Panc1 (cell line): ENCODE data around the gene THUMPD2. TPM values are rescaled to one million over a fixed set of nuclear protein-coding genes. Genes with fewer than 3 reads are reported as not detected.
A peak's percentile ranks its signal among the peaks of the same experiment; 100 is the strongest.
"Not testable (repeated sequence)": the region's sequence is repeated elsewhere in the genome, so short reads cannot be mapped to it uniquely, and the experiment has no call there.

ENCODE experiments used
- ATAC-seq: fragments of 200-7000 bp; cut with Tn5 transposase; 2 replicates; pipeline ENCODE4 v1.9.1; 2020; ENCODE audit warnings: mild to moderate bottlenecking, moderate library complexity
- BruUV-seq: library from RNA; stranded (reverse); fragments of 400-500 nt; replicated peaks from 2 replicates; lab custom pipeline; 2021; lab: Mats Ljungman, UMichigan
- CTCF ChIA-PET: fragments of 300-600 bp; sonication (Branson Sonifier 250); formaldehyde crosslinking; loops from one replicate; lab custom pipeline; 2022; ENCODE audit warnings: antibody characterized with exemption; lab: Charles Lee
- POLR2A ChIA-PET: fragments of 300-600 bp; sonication (Branson Sonifier 250); formaldehyde crosslinking; loops from one replicate; lab custom pipeline; 2022; ENCODE audit warnings: antibody characterized with exemption; lab: Charles Lee
- DNase-seq: peaks from one replicate; pipeline ENCODE4 v3.0.0-alpha.2; 2010; ENCODE audit warnings: low read depth, low spot score
- H3K27ac ChIP-seq: 2 replicates; pipeline ENCODE4 v1.5.1; 2011; ENCODE audit warnings: mild to moderate bottlenecking, low read length, inconsistent platforms
- H3K27me3 ChIP-seq: fragments of 200-500 bp; sonication (Bioruptor generic); 2 replicates; pipeline ENCODE4 v1.6.0; 2014; ENCODE audit warnings: low read length, inconsistent platforms; ENCODE audit not compliant: control insufficient read depth, insufficient read depth
- H3K36me3 ChIP-seq: fragments of 200-500 bp; sonication (Bioruptor generic); 2 replicates; pipeline ENCODE4 v1.5.1; 2014; ENCODE audit warnings: inconsistent platforms, mild to moderate bottlenecking, low read length, moderate library complexity; ENCODE audit not compliant: control insufficient read depth, insufficient read depth
- H3K4me1 ChIP-seq: 2 replicates; pipeline ENCODE4 v1.5.1; 2011; ENCODE audit warnings: inconsistent platforms, mild to moderate bottlenecking, low read length, moderate library complexity; ENCODE audit not compliant: control insufficient read depth, insufficient read depth
- H3K4me3 ChIP-seq, 2 experiments: 2 replicates each; pipeline ENCODE4 v1.5.1; 2011 to 2012; ENCODE audit warnings: low read depth in 2 of 2, low read length in 2 of 2, mild to moderate bottlenecking in 2 of 2, inconsistent platforms in 1 of 2, moderate library complexity in 1 of 2
- H3K9me3 ChIP-seq: fragments of 200-500 bp; sonication (Bioruptor generic); 2 replicates; pipeline ENCODE4 v1.5.1; 2014; ENCODE audit warnings: low read depth, mild to moderate bottlenecking, inconsistent platforms, low read length, moderate library complexity; ENCODE audit not compliant: control insufficient read depth, insufficient read depth
- POLR2AphosphoS5 ChIP-seq: IDR thresholded peaks from 2 replicates; pipeline ENCODE4 v1.6.1; 2012; ENCODE audit warnings: mild to moderate bottlenecking, low read depth, low read length, moderate library complexity
- REST ChIP-seq, 2 experiments: IDR thresholded peaks; 2 replicates each; pipeline ENCODE4 v1.6.1; 2011 to 2012; ENCODE audit warnings: low read depth in 2 of 2, control low read depth in 1 of 2, low read length in 1 of 2, mild to moderate bottlenecking in 1 of 2, moderate library complexity in 1 of 2; ENCODE audit not compliant: insufficient read depth in 1 of 2
- SIN3A ChIP-seq: IDR thresholded peaks from 2 replicates; pipeline ENCODE4 v1.6.1; 2012; ENCODE audit warnings: low read depth, mild to moderate bottlenecking, low read length, moderate library complexity, borderline replicate concordance; ENCODE audit not compliant: insufficient read depth
- TCF7L2 ChIP-seq: IDR thresholded peaks from 2 replicates; pipeline ENCODE4 v1.6.1; 2011; ENCODE audit warnings: mild to moderate bottlenecking, low read depth, low read length, inconsistent platforms
- in situ Hi-C: cut with HindIII; loops from 2 replicates; pipeline ENCODE4 v1.10.0; 2016; ENCODE audit warnings: low sequenced_read_pairs, low pct_unique_long_range_greater_than_20kb
- intact Hi-C: fragments of 100-400 bp; cut with micrococcal nuclease; formaldehyde crosslinking; loops from one replicate; pipeline ENCODE4 v1.10.0; 2022; ENCODE audit not compliant: unreplicated experiment
- total RNA-seq: library from RNA; stranded (reverse); gene quantifications from one replicate; pipeline ENCODE4 v1.2.1, GENCODE V29; 2021; ENCODE audit not compliant: unreplicated experiment
- TF ChIP-seq, protein P1 (sequence below): fragments of 450-650 bp; IDR thresholded peaks from 2 replicates; pipeline ENCODE4 v1.5.1; 2017; ENCODE audit warnings: mild to moderate bottlenecking

THUMPD2 gene
- total RNA-seq, 1 experiment from 2014 or later, result 13.7 TPM

DNA sequence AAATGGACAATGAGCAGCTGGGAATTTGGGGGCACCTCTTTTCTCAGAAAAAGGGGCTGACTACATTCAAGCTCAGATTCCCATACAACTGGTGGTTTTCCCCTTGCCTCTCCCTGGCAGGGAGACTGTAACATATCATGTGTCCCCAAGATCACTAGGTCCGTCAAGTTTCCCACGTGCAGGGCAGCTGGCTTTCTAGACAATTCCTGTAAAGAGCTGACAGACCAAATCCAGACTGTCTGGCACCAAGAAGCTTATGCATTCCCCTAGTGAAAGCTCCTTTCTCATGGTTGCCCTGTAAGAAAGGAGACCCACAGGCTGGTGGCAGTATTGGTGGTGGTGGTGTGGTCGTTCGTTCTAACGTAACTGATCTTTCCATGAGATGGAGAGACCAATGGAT is 48.8 kb downstream of the THUMPD2 start:
- in situ Hi-C loops, result no loop called here
- ATAC-seq, result peak; percentile 15; the same call in 1 of the 2 replicates

DNA sequence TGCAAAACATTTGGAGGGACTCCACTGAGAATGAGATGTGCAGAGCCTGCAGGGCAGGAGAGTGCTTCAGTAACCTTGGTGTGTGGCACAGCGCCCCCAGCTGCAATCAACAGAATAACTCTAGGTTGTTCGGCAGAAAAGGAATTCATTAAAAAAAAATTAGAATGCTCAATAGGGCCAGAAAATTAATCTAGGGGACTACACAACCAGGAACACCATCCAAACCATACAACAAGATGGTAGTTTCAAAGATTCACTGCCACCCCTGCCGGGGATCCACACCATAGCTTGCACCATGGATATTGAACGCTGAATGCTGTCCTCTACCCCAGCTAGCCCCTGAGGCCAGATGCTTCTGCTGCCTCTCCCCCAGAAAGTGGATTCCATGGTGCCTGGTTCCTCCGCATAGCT is 50.1 kb downstream of the THUMPD2 start:
- Histone ChIP-seq H3K9me3 (no peaks in the 10 kb centered on the region), H3K36me3 (no peaks in the 10 kb centered on the region), H3K4me1 (no peaks in the 10 kb centered on the region), H3K27ac (no peak overlapping the region), H3K27me3 (no peaks in the 10 kb centered on the region), H3K4me3 (no peak overlapping the region)
- CTCF ChIA-PET, result interaction anchor here (0.7 to 1.5 kb wide), 2 partner anchors 135 to 351 kb away, joined by 3 read pairs; no protein-coding TSS in a partner anchor
- in situ Hi-C loops, result no loop called here
- TF ChIP-seq TCF7L2 (no peak), POLR2AphosphoS5 (no peak)
- TF ChIP-seq, protein P1, sequence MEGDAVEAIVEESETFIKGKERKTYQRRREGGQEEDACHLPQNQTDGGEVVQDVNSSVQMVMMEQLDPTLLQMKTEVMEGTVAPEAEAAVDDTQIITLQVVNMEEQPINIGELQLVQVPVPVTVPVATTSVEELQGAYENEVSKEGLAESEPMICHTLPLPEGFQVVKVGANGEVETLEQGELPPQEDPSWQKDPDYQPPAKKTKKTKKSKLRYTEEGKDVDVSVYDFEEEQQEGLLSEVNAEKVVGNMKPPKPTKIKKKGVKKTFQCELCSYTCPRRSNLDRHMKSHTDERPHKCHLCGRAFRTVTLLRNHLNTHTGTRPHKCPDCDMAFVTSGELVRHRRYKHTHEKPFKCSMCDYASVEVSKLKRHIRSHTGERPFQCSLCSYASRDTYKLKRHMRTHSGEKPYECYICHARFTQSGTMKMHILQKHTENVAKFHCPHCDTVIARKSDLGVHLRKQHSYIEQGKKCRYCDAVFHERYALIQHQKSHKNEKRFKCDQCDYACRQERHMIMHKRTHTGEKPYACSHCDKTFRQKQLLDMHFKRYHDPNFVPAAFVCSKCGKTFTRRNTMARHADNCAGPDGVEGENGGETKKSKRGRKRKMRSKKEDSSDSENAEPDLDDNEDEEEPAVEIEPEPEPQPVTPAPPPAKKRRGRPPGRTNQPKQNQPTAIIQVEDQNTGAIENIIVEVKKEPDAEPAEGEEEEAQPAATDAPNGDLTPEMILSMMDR, result peak; percentile 91
- ATAC-seq (0 out of 2 replicates have a peak, but pooled peaks have one; percentile 55), DNase-seq (no peak)
- POLR2A ChIA-PET, result no interaction called here
- no TSS peak for BruUV-seq
- intact Hi-C loops, result no loop called here

More for the DNA sequence above, 48.8 kb downstream of the THUMPD2 start:
- H3K9me3 ChIP-seq, result no peaks in the 10 kb centered on the region
- no peaks in the 10 kb centered on the region for H3K36me3 ChIP-seq
- no TSS peak for BruUV-seq
- CTCF ChIA-PET, result interaction anchor here (0.6 to 1.2 kb wide), 4 partner anchors 136 to 350 kb away, joined by 3 to 8 read pairs (median 4); no protein-coding TSS in a partner anchor
- H3K4me1 ChIP-seq, result no peaks in the 10 kb centered on the region
- intact Hi-C loops, result no loop called here
- H3K27ac ChIP-seq, result no peak overlapping the region
- H3K4me3 ChIP-seq, result no peak overlapping the region
- TF ChIP-seq REST (IDR thresholded peaks at IDR 0.05; ENCODE audit: insufficient read depth in 1 of 2, low read depth in 2 of 2, low read length in 1 of 2), result no peak
- TF ChIP-seq POLR2AphosphoS5, result no peak
- TF ChIP-seq, protein P1, result no peak
- TF ChIP-seq SIN3A, result no peak
- TF ChIP-seq TCF7L2, result no peak
- POLR2A ChIA-PET, result no interaction called here
- H3K27me3 ChIP-seq, result no peaks in the 10 kb centered on the region
- DNase-seq, result no peak

DNA sequence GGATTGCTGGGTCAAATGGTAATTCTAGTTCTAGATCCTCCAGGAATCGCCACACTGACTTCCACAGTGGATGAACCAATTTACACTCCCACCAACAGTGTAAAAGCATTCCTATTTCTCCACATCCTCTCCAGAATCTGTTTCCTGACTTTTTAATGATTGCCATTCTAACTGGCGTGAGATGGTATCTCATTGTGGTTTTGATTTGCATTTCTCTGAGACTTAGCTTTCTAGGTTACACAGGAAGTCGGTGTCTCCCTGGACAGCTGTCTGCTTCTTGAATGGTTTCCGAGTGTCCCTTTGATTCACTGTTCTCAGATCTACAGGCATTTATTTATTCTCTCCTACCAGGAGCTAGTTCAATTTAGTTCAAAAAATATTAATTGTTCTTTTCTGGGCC is 51.0 kb downstream of the THUMPD2 start:
- CTCF ChIA-PET, H3K27ac ChIP-seq, POLR2A ChIA-PET, BruUV-seq, ATAC-seq, H3K27me3 ChIP-seq, H3K9me3 ChIP-seq, in situ Hi-C loops, H3K4me3 ChIP-seq, intact Hi-C loops, H3K4me1 ChIP-seq, DNase-seq, H3K36me3 ChIP-seq: not testable (repeated sequence)
